DMS53 treated with DMSO at 0.1 percent for 48 hours (cell line): ENCODE data around the gene ORAI3.
"Not testable (repeated sequence)": the region's sequence is repeated elsewhere in the genome, so short reads cannot be mapped to it uniquely, and the experiment has no call there.

Experiments
- DNase-seq: peaks from one replicate; lab custom pipeline; 2025; ENCODE audit not compliant: unreplicated experiment; lab: John Stamatoyannopoulos, UW

Gene ORAI3

GRCh38 chr16:30923554-30924075, 25.3 kb upstream of the ORAI3 start, which contains the start of gene FBXL19:
Gene FBXL19, plus strand, starts transcription at chr16:30923572. Its CDS starts 2,183 bp downstream, at chr16:30925755.
- DNase-seq, result no peak

- DNase-seq, result no peak
These were observed 24.6 kb upstream of the ORAI3 start for GRCh38 chr16:30924076-30924912.

- DNase-seq, result no peak
These were observed 23.8 kb upstream of the ORAI3 start for GRCh38 chr16:30924913-30925631.

GRCh38 chr16:30925632-30925987, 23.3 kb upstream of the ORAI3 start:
- DNase-seq, result no peak

GRCh38 chr16:30925995-30926811, 22.7 kb upstream of the ORAI3 start:
- no peak for DNase-seq

- DNase-seq, result no peak
These were observed 21.7 kb upstream of the ORAI3 start for GRCh38 chr16:30926937-30927788.

GRCh38 chr16:30927789-30928378, 21.0 kb upstream of the ORAI3 start:
- DNase-seq, result peak; percentile 49

GRCh38 chr16:30928390-30928789, 20.5 kb upstream of the ORAI3 start:
- no peak for DNase-seq

- no peak for DNase-seq
These were observed 19.7 kb upstream of the ORAI3 start for GRCh38 chr16:30929167-30929566.

GRCh38 chr16:30930160-30930571, 18.7 kb upstream of the ORAI3 start:
- DNase-seq, result no peak

GRCh38 chr16:30931068-30931650, 17.7 kb upstream of the ORAI3 start:
- no peak for DNase-seq

- DNase-seq, result peak; percentile 25
These were observed 13.9 kb upstream of the ORAI3 start for GRCh38 chr16:30934827-30935557.

GRCh38 chr16:30937692-30938091, 11.2 kb upstream of the ORAI3 start:
- DNase-seq, result no peak

DNA sequence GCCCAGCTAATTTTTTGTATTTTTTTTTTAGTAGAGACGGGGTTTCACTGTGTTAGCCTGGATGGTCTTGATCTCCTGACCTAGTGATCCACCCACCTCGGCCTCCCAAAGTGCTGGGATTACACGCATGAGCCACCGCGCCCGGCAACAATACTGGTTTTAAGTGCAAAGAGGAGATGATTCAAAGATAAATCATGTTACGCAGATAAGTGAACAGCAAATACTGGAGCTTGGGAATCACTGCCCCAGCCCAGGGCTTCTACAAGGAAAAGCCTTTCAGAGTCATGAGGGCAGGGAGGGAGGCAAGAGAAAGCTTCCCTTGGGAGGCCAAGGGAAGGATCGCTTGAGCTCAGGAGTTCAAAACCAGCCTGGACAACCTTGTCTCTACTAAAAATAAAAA, 9.3 kb upstream of the ORAI3 start:
- not testable (repeated sequence) for DNase-seq

DNA sequence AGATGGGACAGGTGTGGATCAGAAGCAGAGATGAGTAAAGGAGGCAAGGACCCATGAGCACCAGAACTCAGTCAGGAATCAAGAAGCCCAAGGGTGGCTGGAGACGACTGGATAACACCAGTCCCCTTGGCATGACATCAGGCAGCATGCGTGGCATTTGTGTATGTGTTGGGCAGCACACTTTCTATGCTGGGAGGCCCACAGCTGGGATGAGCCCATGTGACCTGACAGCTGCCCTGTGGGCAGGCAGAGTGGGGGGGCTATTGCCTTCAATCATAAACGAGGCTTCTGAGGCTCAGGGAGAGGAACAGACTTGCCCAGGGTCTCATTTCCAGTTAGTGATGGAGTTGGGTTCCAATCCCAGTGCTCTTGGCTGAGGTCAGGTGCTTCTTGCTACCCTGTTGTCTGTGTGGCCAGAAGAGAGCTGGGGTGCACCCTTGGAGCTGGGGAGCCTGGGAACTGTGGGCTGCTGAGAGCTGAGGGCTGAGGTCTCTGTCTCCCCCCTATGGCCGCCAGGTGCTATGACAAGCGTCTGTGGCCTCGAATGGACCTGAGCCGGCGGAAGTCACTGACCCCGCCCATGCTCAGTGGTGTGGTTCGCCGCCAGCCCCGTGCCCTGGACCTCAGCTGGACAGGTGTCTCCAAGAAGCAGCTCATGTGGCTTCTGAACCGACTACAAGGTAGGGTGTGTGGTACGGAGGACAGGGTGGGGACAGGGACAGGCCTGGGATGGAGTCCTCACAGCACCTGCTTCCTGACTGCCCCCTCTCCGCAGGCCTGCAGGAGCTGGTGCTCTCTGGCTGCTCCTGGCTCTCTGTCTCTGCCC, 7.1 kb upstream of the ORAI3 start:
- DNase-seq, result peak; percentile 69

GRCh38 chr16:30942426-30942806, 6.5 kb upstream of the ORAI3 start:
- DNase-seq, result peak; percentile 50

DNA sequence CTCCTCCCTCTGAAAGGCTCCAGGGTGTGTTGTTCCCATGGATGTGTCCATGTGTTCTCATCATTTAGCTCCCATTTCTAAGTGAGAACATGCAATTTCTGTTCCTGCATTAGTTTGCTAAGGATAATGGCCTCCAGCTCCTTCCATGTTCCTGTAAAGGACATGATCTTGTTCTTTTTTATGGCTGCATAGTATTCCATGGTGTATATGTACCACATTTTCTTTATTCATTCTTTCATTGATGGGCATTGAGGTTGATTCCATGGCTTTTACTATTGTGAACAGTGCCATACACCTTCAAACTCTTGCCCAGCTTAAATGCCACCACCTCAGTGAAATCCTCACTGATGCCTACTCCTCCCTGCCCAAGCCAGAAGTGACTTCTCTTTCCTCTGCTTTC, 4.5 kb upstream of the ORAI3 start:
- DNase-seq, result no peak
